ENCODE results near the gene TALDO1.
A peak's percentile ranks its signal among the peaks of the same experiment; 100 is the strongest.
"Not testable (repeated sequence)": the region's sequence is repeated elsewhere in the genome, so short reads cannot be mapped to it uniquely, and the experiment has no call there.

TALDO1 gene

DNA sequence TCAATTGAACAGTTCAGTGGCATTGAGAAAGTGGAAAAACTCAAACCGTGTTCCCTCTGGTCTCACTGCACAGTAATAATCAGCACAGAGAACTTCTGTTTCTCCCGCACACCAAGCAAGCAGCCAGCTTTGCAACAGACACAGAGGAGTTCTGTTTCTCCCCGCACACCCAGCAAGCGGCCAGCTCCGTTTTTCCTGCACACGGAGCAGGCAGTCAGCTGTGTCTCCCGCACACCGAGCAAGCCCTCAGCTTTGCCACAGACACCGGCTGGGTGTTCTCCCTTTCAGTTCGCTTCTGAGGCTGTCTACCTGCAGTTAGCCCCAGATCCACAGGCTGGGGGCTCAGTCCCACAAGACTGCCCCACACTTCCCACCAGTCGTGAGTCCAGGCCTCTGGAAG lies 9.9 kb upstream of the TALDO1 start:
- DNase-seq (ENCODE audit: low spot score), result no peak

DNA sequence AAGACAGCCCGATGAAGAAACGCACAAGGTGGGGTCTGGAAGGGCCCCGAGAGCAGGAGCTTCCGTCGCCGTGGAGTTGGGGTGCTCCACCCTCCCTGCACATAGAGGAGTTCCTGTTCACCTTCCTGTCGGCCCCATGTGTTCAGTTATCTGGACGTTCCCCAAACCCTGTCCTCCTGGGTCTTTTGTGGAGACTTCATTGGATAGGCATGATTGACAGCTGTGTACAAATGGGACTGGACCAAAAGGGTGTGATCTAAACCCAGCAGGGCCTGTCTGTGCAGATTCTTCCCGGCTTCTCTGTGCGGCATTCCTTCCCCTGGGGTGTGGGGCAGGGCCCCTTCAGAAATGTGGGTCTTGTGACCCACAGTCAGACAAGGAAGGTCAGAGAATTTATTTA lies 9.4 kb upstream of the TALDO1 start:
- not testable (repeated sequence) for DNase-seq (ENCODE audit: low spot score)

DNA sequence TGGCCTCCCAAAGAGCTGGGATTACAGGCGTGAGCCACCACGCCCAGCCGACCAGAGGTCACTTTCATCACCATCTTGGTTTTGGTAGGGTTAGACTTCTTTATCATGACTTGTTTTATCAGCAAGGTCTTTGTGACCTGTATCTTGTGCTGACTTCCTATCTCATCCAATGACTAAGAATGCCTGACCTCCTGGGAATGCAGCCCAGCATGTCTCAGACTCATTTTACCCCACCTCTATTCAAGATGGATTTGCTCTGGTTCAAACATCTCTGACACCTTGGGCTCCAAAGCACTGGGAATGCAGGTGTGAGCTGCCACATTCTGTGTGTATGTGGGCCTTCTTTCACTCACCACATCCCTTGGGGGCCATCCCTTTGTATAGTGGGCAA lies 5.1 kb upstream of the TALDO1 start:
- DNase-seq (ENCODE audit: low spot score), result no peak

DNA sequence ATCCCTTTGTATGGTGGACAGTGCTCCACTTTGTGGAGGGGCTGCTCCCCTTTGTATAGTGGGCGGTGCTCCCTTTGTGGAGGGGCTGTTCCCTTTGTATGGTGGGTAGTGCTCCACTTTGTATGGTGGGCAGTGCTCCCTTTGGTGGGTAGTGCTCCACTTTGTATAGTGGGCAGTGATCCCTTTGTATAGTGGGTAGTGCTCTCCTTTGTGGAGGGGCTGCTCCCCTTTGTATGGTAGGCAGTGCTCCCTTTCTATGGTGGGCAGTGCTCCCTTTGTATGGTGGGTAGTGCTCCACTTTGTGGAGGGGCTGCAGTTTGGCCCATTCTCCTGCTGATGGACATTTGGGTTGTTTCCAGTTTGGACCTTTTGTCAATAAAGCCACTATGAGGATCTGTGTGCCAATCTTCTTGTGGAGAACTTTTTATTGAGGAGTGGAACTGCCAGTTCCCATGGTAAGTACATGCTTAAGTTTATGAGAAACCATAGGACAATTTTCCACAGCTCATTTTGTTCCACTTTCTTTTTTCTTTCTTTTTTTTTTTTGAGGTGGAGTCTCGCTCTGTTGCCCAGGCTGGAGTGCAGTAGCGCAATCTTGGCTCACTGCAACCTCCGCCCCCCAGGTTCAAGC lies 4.6 kb upstream of the TALDO1 start:
- no peak for DNase-seq (ENCODE audit: low spot score)

DNA sequence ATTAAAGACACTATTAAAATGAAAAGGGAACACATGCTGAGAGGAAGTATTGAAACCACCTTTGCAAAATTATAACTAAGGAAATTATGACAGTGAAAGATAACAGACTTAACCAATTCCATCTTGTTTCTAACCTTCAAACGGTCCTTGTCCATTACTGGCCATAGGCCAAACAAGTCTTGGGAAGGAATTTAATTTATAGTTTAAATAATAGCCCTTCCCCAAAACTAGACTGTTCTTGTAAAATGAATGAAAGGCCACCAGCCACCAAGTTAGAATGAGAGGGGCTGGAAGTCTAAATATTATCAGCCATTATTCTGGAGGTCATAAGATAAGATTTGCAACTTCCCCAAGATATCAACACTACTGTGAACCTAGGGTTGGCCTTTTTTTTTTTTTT lies 1.8 kb upstream of the TALDO1 start:
- DNase-seq (ENCODE audit: low spot score), result no peak

DNA sequence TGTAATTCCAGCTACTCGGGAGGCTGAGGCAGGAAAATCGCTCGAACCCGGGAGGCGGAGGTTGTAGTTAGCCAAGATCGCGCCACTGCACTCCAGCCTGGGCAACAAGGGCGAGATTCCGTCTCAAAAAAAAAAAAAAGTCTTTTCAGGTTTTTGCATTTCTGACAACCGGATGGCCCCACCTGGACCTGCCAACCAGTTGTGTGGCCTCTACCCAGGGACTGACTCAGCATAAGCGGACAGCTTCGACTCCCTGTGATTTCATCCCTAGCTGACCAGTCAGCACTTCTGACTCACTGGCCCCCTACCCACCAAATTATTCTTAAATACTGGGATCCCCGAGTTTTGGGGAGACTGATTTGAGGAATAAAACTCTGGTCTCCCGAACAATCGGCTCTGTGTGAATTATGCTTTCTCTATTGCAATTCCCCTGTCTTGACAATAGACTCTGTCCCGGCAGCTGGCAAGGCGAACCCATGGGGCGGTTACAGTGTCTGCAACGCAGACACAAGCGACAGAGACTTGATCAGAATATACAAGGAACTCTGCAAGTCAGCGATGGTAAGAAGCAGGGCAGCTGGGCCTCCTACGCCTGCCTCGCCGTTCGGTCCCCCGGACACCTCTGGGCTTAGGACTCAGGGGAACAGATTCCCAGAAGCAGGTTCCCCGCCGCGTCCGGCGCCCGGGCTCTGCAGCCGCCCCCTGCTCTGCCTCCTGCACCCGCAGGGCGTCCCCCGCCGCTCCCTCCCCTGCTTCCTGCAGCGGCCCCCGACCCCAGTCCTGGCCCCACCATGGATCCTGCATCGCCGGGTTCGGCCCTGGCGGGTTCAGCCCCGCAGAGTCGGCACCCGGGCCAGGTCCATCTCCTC lies 741 bp upstream of the TALDO1 start:
- DNase-seq (ENCODE audit: low spot score), result peak; percentile 79

DNA sequence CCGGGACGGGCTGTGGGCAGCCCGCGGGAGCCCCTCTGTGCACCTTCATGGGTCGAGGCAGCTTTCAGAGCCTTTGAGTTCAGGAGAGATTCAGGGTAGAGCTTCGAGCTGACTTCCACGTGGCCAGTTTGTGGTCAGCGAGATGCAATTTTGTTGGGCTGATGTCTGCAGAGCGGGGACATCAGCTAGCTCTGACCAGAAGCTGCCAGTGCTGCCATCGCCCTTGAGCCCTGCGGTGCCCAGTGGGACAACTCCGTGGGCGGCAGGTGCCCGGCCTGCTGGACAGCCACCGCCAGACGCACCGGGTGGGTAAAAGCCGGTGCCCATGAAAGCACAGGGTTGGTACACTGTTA lies 719 bp downstream of the TALDO1 start:
- no peak for DNase-seq (ENCODE audit: low spot score)

DNA sequence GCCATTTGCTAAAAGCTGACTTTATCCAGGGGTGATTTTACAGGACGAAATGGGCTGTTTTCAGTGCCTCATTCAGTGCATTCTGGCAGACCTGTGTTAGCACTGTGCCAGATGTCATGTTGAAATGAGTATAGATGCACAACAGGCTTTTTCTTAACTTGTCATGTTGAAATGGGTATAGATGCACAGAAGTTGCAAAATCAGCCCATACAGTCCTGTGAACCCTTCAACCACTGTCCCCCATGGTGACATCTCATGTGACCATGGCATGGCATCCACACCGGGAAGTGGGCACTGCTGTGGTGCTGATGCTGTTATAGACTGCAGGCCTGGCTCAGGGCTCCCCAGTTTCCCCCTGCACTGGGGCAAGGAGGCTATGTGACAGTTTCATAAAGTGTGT lies 2.5 kb downstream of the TALDO1 start:
- no peak for DNase-seq (ENCODE audit: low spot score)

DNA sequence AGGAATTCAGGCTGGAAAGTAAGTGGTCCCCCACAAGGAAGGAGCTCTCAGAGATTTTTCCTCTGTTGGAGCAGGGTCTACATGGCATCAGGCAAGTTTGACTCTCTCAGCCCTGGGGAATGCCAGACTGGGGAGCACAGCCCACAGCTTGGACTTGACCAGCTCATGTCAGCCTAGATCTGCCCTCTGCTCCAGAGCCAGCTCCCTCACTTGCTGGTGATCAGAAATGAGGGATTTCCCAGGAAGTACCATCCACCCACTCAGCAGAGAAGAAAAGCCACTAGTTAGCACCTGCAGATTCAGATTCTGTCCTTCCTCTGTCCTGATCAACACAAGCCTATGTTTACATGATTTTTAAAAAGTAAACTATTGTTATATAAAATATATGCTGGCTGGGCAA lies 13.0 kb downstream of the TALDO1 start:
- DNase-seq (ENCODE audit: low spot score), result no peak

DNA sequence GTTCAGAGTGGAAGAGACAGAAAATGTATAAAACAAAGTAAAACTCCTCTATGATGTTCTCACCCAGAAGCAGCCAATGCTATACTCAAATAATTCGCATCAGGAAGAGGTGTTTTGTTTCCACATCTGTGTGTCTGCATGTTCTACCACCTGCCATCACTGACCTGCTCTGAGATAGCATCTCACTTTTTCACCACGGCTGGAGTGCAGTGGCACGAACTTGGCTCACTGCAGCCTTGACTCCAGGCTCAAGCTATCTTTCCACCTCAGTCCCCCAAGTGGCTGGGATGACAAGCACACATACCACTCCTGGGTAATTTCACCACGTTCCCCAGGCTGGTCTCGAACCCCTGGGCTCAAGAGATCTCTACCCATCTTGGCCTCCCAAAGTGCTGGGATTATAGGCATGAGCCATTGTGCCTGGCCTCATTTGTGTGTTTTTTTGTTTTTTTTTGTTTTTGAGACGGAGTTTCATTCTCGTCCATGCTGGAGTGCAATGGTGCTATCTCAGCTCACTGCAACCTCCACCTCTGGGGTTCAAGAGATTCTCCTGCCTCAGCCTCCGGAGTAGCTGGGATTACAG lies 14.4 kb downstream of the TALDO1 start:
- DNase-seq (ENCODE audit: low spot score), result no peak

DNA sequence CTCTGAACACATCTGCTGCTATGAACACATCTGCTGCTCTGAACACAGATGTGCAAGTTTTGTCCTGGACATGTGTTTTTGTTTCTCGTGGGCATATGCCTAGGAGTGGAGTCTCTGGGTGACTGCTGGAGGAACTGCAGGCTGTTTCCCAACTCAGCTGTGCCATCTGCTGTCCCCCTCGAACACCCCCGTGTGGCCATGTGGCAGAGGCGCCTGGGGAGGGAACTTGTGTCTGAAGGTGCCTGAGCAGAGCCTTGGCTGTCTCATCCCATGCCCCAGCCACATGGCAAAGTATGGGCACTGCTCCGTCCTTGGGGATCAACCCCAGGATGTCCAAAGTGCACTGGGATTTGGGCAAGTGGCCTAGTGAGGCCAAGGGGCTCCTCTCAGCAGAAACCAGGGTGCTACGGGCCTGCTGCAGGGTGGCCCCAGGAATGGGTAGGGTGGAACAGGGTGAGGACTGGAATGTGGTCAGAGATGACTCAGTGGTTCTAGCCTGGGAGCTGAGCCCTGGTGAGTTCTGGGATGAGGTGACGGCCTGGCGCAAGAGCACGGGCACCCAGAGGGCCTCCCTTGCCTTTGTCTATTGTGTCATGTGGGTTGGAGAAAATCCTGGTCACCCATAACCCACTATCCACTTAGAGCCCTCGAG lies 15.3 kb downstream of the TALDO1 start:
- no peak for DNase-seq (ENCODE audit: low spot score)

DNA sequence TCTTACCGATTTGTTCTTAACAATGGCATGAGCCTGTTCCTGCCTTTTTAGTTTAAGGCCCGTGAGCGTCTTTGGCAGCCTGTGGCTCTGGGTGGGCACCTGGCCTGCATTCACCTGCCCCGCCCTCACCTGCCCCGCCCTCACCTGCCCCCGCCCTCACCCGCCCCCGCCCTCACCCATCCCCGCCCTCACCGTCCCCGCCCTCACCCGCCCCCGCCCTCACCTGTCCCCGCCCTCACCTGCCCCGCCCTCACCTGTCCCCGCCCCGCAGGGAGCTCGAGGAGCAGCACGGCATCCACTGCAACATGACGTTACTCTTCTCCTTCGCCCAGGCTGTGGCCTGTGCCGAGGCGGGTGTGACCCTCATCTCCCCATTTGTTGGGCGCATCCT lies 15.8 kb downstream of the TALDO1 start:
- no peak for DNase-seq (ENCODE audit: low spot score)

DNA sequence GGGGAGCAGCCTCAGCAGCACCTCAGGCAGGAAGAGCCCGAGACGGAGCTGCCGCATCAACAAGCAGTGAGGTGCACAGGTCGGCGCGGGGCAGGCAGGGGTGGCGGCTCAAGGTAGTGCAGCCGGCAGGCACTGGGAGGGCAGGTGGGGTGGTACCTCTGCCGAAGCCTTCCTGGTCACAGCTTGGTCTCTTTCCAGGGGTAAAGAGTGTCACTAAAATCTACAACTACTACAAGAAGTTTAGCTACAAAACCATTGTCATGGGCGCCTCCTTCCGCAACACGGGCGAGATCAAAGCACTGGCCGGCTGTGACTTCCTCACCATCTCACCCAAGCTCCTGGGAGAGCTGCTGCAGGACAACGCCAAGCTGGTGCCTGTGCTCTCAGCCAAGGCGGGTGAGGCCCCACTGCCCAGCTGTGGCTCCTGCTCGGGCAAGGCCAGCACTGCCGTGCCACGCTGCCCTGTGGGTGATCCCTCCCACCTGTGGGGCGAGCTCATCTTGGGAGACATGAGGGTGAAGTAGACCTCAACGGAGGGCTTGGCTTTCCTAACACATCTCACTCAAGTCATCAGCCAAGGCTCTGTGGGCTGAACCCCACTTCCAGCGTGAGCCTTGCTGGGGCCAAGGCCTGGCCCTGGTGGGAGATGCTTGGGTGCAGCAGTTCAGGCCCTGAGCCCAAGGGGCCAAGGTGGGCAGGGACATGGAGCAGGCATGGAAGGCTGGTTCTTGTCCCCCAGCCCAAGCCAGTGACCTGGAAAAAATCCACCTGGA lies 16.5 kb downstream of the TALDO1 start:
- DNase-seq (ENCODE audit: low spot score), result no peak

DNA sequence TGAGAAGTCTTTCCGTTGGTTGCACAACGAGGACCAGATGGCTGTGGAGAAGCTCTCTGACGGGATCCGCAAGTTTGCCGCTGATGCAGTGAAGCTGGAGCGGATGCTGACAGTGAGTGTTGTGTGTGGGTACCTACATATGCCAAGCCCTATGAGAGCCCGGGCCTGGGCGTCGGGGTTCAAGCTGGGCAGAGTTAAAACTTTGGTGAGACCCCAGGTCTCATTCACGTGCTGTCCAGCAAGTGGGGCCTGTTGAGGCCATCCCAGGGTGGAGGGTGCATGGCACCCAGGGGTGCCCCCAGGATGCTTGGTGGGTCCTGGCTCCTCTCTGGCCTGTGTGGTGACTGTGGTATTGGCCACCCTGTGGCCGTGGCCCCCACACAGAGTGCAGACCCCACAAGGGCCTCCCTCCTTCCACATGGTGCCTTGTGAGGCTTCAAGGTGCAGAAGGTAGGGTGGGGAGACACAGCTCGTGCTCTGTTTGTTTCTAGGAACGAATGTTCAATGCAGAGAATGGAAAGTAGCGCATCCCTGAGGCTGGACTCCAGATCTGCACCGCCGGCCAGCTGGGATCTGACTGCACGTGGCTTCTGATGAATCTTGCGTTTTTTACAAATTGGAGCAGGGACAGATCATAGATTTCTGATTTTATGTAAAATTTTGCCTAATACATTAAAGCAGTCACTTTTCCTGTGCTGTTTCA lies 17.2 kb downstream of the TALDO1 start:
- DNase-seq (ENCODE audit: low spot score), result no peak

DNA sequence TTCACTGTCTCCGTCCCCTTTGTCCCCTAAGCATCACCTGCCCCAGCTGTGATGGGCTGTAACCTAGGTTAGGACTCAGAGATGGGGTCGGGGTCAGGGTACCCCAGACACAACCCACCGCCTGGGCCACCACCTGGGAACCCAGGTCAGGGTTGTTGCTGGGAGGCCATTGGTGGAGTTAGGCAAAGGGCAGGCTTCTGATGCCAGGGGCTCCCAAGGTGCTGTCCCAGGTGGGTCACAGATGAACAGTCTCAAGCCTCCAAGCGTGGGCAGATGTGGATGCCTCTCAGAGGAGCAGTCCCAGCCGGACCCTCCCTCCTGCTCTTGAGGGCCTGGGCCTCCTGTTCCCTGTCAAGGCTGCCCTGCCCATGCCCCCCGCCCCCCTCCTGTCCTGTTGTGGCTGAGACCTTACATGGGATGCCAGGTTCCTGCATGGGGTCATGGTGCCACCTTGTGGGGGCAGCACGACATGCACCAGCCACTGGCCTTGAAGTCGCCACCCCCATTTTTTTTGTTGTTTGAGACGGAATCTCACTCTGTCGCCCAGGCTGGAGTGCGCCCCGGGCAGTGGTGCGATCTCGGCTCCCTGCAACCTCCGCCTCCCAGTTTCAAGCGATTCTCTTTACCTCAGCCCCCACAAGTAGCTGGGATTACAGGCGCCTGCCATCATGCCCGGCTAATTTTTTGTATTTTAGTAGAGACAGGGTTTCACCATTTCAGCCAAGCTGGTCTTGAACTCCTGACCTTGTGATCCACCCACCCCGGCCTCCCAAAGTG lies 17.9 kb downstream of the TALDO1 start:
- DNase-seq (ENCODE audit: low spot score), result no peak

DNA sequence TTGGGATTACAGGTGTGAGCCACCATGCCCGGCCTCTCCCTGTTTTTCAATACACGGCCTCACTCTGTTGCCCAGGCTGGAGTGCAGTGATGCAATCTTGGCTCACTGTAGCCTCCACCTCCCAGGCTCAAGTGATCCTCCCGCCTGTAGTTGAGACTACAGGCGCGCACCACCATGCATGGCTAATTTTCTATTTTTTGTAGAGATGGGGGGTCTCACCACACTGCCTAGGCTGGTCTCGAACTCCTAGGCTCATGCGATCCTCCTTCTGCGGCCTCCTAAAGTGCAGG lies 18.5 kb downstream of the TALDO1 start:
- DNase-seq (ENCODE audit: low spot score), result no peak

DNA sequence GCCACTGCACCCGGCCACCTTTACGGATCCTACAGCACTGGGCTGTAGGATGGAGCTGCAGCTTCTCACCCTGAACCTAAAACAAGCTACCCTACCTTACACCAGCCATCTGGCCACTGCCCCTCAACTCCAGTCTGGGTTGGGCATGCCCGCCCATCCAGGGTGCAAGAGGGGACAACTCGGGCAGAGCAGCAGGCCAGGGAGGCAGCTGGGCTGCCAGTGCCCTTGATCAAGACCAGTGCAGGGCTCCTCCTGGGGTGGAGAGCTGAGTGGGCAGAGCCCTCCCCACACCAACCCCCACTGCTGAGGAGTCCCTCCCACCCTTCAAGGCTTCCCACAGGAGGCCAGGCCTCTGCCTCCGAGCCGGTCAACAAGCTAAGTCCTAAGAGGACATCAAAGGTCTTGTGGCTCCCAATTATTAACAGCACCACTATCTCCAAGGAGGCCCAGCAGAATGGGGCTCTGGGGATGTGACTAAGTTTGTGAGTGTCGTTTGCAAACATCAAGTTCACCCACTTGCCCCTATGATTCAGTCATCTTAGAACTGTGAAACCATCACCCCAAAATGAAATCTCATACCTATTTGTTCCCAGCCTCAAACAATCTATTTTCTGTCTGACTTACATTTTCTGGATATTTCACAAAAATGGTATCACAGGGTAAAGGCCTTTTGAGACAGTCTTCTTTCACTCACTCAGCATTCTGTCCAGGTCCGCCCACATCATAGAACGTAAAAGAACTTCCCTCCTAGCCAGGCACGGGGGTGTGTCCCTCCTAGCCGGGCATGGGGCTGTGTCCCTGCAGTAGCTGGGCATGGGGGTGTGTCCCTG lies 19.1 kb downstream of the TALDO1 start:
- DNase-seq (ENCODE audit: low spot score), result no peak

DNA sequence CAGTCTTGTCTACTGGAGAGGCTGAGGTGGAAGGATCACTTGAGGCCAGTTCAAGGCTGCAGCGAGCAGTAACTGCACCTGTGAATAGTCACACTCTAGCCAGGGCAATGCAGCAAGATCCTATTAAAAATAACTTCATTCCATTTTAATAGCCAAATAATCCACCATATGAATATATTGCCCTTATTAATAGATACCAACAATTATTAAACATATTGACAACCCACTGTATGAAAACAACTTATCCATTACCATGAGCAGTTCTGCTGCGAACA lies 19.6 kb downstream of the TALDO1 start:
- no peak for DNase-seq (ENCODE audit: low spot score)

DNA sequence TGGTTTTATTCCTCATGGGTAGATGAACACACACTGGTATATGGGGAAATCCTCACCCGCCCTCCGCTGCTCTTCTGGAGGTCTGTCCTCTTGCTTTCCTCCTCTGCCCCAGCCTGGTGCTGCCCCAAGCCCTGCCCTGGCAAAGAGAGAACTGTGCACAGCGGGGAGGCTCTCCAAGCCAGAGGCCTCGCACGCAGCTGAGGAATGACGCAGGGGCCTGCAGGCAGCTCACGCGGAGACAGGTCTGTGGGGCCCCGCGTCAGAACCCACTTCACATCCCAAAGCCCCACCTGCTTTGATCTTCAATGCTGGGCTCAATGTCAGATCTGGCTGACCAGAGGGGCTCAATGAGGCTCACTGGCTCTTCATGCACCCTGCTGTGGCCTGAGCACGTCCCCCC lies 20.0 kb downstream of the TALDO1 start:
- no peak for DNase-seq (ENCODE audit: low spot score)

DNA sequence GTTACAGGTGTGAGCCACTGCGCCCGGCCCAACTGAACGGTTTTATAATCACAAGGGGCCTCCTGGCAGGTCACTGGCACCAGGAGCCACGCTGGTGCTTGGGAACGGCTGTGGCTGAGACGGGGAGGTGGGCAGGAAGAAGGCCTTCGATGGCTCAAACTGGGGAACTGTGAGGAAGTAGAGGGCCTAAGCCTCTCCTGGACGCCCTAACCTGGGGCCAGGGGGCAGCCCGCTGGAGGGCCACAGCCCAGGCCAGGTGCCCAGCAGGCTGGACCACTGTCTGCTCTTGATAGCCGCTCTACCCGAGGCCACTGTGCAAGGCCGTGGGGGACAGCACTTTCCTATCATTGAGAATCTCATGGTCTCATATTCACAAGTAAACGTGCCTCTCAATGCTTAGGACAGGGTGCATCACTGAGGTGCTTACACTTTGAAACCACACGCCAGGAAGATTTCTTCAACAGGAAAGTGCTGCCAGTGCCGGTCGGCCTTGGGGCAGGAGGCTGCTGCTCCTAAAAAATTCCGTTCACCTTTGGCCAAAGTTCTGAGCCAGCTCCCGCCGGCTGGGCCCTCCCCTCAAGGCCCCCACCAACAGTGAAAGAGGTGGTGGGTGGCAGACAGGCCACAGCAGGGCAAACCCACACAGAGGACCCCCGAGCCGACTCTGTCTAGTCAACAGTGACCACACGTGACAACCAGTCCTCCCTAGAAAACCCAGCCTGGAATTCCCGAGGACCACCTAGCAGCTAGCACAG lies 22.8 kb downstream of the TALDO1 start:
- no peak for DNase-seq (ENCODE audit: low spot score)
